Urothelium cell line (cell line): ENCODE results near the gene CISH.

Source experiments
- DNase-seq: peaks from one replicate; pipeline ENCODE4 v3.0.0; 2011; ENCODE audit warnings: low spot score, mixed read lengths
- FAIRE-seq: peaks from 2 replicates; lab custom pipeline; 2011; peaks lifted over from hg19 to GRCh38; lab: Jason Lieb, UNC

The CISH gene

GRCh38 chr3:50600841-50601591 is 10.6 kb downstream of the CISH start:
- no peak for FAIRE-seq

GRCh38 chr3:50600141-50600753 is 11.3 kb downstream of the CISH start:
- FAIRE-seq (no peak), DNase-seq (no peak)

More at GRCh38 chr3:50600841-50601591, 10.6 kb downstream of the CISH start:
- DNase-seq = peak; percentile 93

- no peak for FAIRE-seq
Measured at GRCh38 chr3:50599716-50600118, 11.9 kb downstream of the CISH start.

GRCh38 chr3:50599115-50599715 is 12.4 kb downstream of the CISH start:
- DNase-seq = no peak
- FAIRE-seq = no peak

More at GRCh38 chr3:50599716-50600118, 11.9 kb downstream of the CISH start:
- no peak for DNase-seq

- FAIRE-seq (no peak), DNase-seq (no peak)
Measured at GRCh38 chr3:50594253-50594785, 17.3 kb downstream of the CISH start.

- DNase-seq = no peak
Measured at GRCh38 chr3:50592568-50592967, 19.0 kb downstream of the CISH start.

GRCh38 chr3:50591196-50591741 is 20.3 kb downstream of the CISH start:
- DNase-seq (no peak), FAIRE-seq (no peak)

More at GRCh38 chr3:50592568-50592967, 19.0 kb downstream of the CISH start:
- no peak for FAIRE-seq

GRCh38 chr3:50588759-50589433 is 22.7 kb downstream of the CISH start:
- DNase-seq (no peak), FAIRE-seq (no peak)

GRCh38 chr3:50587806-50588758 is 23.5 kb downstream of the CISH start:
- no peak for FAIRE-seq
- DNase-seq = no peak

- FAIRE-seq (no peak), DNase-seq (no peak)
Measured at GRCh38 chr3:50587373-50587772, 24.2 kb downstream of the CISH start.

- DNase-seq (no peak), FAIRE-seq (no peak)
Measured at GRCh38 chr3:50586763-50587070, 24.9 kb downstream of the CISH start.

GRCh38 chr3:50585919-50586762 is 25.4 kb downstream of the CISH start:
- FAIRE-seq = no peak
- DNase-seq = no peak

GRCh38 chr3:50584391-50584790 is 27.2 kb downstream of the CISH start:
- no peak for FAIRE-seq
- no peak for DNase-seq

- no peak for FAIRE-seq
- DNase-seq = no peak
Measured at GRCh38 chr3:50583897-50584296, 27.7 kb downstream of the CISH start.

GRCh38 chr3:50582083-50582482 is 29.5 kb downstream of the CISH start:
- DNase-seq (no peak), FAIRE-seq (no peak)

GRCh38 chr3:50581459-50581842 is 30.1 kb downstream of the CISH start:
- no peak for DNase-seq
- no peak for FAIRE-seq

GRCh38 chr3:50580683-50581458 is 30.7 kb downstream of the CISH start:
- no peak for DNase-seq
- FAIRE-seq = no peak

GRCh38 chr3:50577348-50577747 is 34.2 kb downstream of the CISH start:
- no peak for FAIRE-seq
- DNase-seq = no peak
